Measurements from ENCODE around the gene CLPTM1L.

- no peak for TF ChIP-seq POLR2A (IDR thresholded peaks at IDR 0.05)
- TF ChIP-seq, protein P1, sequence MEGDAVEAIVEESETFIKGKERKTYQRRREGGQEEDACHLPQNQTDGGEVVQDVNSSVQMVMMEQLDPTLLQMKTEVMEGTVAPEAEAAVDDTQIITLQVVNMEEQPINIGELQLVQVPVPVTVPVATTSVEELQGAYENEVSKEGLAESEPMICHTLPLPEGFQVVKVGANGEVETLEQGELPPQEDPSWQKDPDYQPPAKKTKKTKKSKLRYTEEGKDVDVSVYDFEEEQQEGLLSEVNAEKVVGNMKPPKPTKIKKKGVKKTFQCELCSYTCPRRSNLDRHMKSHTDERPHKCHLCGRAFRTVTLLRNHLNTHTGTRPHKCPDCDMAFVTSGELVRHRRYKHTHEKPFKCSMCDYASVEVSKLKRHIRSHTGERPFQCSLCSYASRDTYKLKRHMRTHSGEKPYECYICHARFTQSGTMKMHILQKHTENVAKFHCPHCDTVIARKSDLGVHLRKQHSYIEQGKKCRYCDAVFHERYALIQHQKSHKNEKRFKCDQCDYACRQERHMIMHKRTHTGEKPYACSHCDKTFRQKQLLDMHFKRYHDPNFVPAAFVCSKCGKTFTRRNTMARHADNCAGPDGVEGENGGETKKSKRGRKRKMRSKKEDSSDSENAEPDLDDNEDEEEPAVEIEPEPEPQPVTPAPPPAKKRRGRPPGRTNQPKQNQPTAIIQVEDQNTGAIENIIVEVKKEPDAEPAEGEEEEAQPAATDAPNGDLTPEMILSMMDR (IDR thresholded peaks at IDR 0.05): no peak
Measured at GRCh38 chr5:1304033-1304432, 40.9 kb downstream of the CLPTM1L start.

All from adrenal gland (tissue), 5 donors.